SK-N-SH (cell line): ENCODE results near the gene KCNK5.

Source experiments
- CTCF ChIP-seq: fragments of 200-600 bp; sonication (generic); IDR thresholded peaks from 2 replicates; pipeline ENCODE4 v1.6.1; 2017; ENCODE audit warnings: antibody characterized with exemption, mild to moderate bottlenecking, moderate library complexity
- MAX ChIP-seq: IDR thresholded peaks from 2 replicates; pipeline ENCODE4 v1.4.0; 2012; ENCODE audit warnings: low read depth
- MEF2A ChIP-seq: IDR thresholded peaks from 2 replicates; pipeline ENCODE4 v1.4.0; 2012; ENCODE audit warnings: low read depth, borderline replicate concordance
- MXI1 ChIP-seq: IDR thresholded peaks from 2 replicates; pipeline ENCODE4 v1.6.1; 2012; ENCODE audit warnings: mild to moderate bottlenecking, low read depth, low read length, improper control_type of control experiment
- POLR2AphosphoS5 ChIP-seq: IDR thresholded peaks from 2 replicates; pipeline ENCODE4 v1.6.1; 2012; ENCODE audit warnings: low read depth, low read length
- RAD21 ChIP-seq: IDR thresholded peaks from 2 replicates; pipeline ENCODE4 v1.6.1; 2012; ENCODE audit warnings: mild to moderate bottlenecking, low read length
- RCOR1 ChIP-seq: fragments of 150-350 bp; IDR thresholded peaks from 2 replicates; pipeline ENCODE4 v1.6.1; 2017; ENCODE audit warnings: antibody characterized with exemption, low read length
- SIN3A ChIP-seq: IDR thresholded peaks from 2 replicates; pipeline ENCODE4 v1.6.1; 2012; ENCODE audit warnings: low read depth, mild to moderate bottlenecking, low read length, moderate library complexity, borderline replicate concordance
- TF ChIP-seq, protein P1 (sequence below): IDR thresholded peaks from 2 replicates; pipeline ENCODE4 v1.4.0; 2012; ENCODE audit warnings: low read depth, borderline replicate concordance
- TF ChIP-seq, protein P2 (sequence below): IDR thresholded peaks from 2 replicates; pipeline ENCODE4 v1.6.1; 2012; ENCODE audit warnings: mild to moderate bottlenecking, low read depth, low read length, moderate library complexity

DNA sequence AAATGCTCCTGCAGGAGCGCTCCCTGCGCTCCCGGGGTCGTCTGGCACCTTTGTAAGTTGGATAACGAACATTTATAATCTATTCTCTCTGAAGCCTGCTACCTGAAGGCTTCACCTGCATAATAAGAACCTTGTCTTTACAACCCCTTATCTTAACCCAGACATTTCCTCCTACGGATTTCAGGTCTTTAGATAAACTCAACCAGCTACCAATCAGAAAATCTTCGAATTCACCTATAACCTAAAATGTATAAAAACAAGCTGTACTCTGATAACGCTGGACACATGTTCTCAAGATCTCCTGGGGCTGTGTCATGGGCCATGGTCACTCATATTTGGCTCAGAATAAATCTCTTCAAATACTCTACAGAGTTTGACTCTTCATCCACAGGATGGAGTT, 4.1 kb upstream of the KCNK5 start:
- TF ChIP-seq CTCF, result no peak
- no peak for TF ChIP-seq RAD21
- TF ChIP-seq, protein P1, sequence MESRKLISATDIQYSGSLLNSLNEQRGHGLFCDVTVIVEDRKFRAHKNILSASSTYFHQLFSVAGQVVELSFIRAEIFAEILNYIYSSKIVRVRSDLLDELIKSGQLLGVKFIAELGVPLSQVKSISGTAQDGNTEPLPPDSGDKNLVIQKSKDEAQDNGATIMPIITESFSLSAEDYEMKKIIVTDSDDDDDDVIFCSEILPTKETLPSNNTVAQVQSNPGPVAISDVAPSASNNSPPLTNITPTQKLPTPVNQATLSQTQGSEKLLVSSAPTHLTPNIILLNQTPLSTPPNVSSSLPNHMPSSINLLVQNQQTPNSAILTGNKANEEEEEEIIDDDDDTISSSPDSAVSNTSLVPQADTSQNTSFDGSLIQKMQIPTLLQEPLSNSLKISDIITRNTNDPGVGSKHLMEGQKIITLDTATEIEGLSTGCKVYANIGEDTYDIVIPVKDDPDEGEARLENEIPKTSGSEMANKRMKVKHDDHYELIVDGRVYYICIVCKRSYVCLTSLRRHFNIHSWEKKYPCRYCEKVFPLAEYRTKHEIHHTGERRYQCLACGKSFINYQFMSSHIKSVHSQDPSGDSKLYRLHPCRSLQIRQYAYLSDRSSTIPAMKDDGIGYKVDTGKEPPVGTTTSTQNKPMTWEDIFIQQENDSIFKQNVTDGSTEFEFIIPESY, result no peak
- TF ChIP-seq, protein P2, sequence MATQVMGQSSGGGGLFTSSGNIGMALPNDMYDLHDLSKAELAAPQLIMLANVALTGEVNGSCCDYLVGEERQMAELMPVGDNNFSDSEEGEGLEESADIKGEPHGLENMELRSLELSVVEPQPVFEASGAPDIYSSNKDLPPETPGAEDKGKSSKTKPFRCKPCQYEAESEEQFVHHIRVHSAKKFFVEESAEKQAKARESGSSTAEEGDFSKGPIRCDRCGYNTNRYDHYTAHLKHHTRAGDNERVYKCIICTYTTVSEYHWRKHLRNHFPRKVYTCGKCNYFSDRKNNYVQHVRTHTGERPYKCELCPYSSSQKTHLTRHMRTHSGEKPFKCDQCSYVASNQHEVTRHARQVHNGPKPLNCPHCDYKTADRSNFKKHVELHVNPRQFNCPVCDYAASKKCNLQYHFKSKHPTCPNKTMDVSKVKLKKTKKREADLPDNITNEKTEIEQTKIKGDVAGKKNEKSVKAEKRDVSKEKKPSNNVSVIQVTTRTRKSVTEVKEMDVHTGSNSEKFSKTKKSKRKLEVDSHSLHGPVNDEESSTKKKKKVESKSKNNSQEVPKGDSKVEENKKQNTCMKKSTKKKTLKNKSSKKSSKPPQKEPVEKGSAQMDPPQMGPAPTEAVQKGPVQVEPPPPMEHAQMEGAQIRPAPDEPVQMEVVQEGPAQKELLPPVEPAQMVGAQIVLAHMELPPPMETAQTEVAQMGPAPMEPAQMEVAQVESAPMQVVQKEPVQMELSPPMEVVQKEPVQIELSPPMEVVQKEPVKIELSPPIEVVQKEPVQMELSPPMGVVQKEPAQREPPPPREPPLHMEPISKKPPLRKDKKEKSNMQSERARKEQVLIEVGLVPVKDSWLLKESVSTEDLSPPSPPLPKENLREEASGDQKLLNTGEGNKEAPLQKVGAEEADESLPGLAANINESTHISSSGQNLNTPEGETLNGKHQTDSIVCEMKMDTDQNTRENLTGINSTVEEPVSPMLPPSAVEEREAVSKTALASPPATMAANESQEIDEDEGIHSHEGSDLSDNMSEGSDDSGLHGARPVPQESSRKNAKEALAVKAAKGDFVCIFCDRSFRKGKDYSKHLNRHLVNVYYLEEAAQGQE, result no peak
- no peak for TF ChIP-seq SIN3A
- no peak for TF ChIP-seq MXI1
- no peak for TF ChIP-seq POLR2AphosphoS5
- TF ChIP-seq RCOR1, result no peak
- TF ChIP-seq MAX, result no peak
- no peak for TF ChIP-seq MEF2A
